Effector memory CD4-positive, alpha-beta T cell (primary cell): Measurements from ENCODE around the gene SFXN2.
"Not testable (repeated sequence)": the region's sequence is repeated elsewhere in the genome, so short reads cannot be mapped to it uniquely, and the experiment has no call there.

Experiments used
- DNase-seq, 3 donors: peaks; one replicate each; pipeline ENCODE4 v3.0.0-alpha.2; 2020
- H3K27ac ChIP-seq: 2 replicates; pipeline ENCODE4 v1.7.0; 2013; ENCODE audit warnings: mild to moderate bottlenecking, low read length, moderate library complexity; ENCODE audit not compliant: insufficient read depth, poor library complexity, severe bottlenecking
- H3K27me3 ChIP-seq: replicated peaks from 2 replicates; pipeline ENCODE4 v1.7.0; 2013; ENCODE audit warnings: mild to moderate bottlenecking, low read length; ENCODE audit not compliant: insufficient read depth, control insufficient read depth, poor library complexity, severe bottlenecking
- H3K36me3 ChIP-seq: 2 replicates; pipeline ENCODE4 v1.7.0; 2013; ENCODE audit warnings: mild to moderate bottlenecking, low read length, moderate library complexity; ENCODE audit not compliant: control insufficient read depth, insufficient read depth
- H3K4me1 ChIP-seq: 2 replicates; pipeline ENCODE4 v1.7.0; 2013; ENCODE audit warnings: low read length, mild to moderate bottlenecking; ENCODE audit not compliant: control insufficient read depth, insufficient read depth, poor library complexity, severe bottlenecking
- H3K4me3 ChIP-seq: 2 replicates; pipeline ENCODE4 v1.7.0; 2013; ENCODE audit warnings: low read length, low read depth, mild to moderate bottlenecking; ENCODE audit not compliant: insufficient read depth, poor library complexity, severe bottlenecking
- H3K9me3 ChIP-seq: 2 replicates; pipeline ENCODE4 v1.7.0; 2013; ENCODE audit warnings: mild to moderate bottlenecking, low read length, moderate library complexity; ENCODE audit not compliant: control insufficient read depth

The SFXN2 gene

DNA sequence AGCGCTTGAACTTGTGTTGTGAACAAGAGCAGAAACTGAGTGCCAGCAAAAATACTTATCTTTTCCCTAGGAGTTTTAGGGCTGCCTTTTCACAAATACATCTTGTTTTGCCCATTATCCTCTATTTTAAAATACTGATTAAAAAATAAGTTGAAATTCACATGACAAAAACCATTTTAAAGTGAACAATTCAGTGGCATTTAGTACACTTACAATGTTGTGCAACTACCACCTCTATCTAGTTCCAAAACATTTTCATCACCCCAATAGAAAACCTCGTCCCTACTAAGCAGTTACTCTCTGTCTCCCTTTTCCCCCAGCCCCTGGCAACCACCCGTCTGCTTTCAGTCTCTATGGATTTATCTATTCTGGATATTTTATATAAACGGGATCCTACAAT is 30.7 kb downstream of the SFXN2 start:
- H3K27ac ChIP-seq = no peak overlapping the region
- no peaks in the 10 kb centered on the region for H3K27me3 ChIP-seq
- H3K9me3 ChIP-seq = no peaks in the 10 kb centered on the region
- no peak overlapping the region for H3K4me3 ChIP-seq
- no peak for DNase-seq
- H3K4me1 ChIP-seq = peaks cover 14% of the 10 kb centered on the region
- H3K36me3 ChIP-seq = no peaks in the 10 kb centered on the region

DNA sequence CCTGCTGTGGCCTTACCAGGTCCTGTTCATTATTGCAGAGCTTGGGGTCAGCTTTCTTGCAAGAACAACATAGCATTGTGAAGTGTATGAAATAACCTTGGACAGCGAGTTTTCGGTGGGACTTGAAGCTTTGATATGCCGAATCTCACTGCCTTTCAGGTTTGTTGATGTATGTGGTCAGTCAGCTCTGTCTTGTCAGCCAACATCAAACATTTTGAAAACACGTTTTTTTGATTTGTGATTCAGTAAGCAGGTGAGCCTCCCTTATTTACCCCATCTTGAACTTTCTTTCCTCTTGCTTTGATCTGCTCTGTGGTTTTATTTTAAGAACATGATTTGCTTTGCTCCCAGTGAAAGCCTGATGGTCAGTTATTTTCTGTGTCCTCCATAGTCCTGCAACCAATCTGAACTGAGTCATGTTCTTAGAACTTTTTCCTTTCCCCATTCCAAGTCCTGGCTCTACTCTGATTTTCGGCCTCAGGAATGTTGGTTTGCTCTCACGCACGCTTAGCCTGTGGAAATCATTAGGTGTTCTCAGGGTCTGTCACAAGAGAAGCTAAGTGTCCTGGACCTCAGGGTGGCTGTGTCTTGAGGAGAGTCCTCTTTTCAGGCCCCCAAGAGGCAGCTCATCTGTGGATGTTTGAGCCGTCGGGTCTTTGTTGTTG is 38.0 kb downstream of the SFXN2 start:
- Histone ChIP-seq H3K27me3 (no peaks in the 10 kb centered on the region), H3K9me3 (no peaks in the 10 kb centered on the region), H3K4me1 (peaks cover 14% of the 10 kb centered on the region), H3K36me3 (no peaks in the 10 kb centered on the region), H3K4me3 (no peak overlapping the region), H3K27ac (no peak overlapping the region)
- DNase-seq = no peak

DNA sequence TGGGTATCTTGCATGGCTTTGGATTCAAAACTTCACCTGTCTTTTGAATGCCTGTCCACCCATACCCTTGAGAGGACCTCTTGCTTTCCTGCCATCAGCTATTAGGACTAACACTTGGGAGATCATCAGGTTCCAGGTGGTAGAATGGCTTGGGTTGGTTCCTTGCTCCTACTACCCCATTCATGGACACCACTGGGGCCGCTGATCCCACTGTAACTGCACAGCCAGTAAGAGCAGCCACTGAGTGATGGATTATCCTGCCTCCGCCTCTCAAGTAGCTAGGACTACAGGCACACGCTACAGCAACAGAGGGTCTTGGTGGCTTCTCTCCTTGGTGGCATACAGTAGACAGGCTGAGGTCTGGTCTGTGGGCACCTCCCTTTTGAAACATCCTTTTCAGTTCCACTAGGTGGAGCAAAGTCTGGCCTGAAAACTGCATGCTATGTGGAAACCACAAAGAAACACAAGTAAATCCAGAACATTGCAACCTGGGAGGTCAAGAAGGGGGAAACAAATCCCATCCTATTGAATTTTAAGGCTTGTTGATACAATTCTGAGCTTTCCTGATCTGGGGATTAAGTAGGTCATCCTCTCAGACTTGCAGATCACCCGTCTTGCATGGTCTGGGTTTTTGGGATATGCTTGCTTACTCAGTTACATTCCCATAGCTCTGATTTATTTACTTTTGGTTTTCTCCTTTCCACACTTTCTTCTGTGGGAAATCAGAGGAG is 38.7 kb downstream of the SFXN2 start:
- Histone ChIP-seq H3K27ac (no peak overlapping the region), H3K9me3 (no peaks in the 10 kb centered on the region), H3K4me3 (no peak overlapping the region), H3K36me3 (no peaks in the 10 kb centered on the region), H3K4me1 (peaks cover 14% of the 10 kb centered on the region), H3K27me3 (no peaks in the 10 kb centered on the region)
- no peak for DNase-seq

DNA sequence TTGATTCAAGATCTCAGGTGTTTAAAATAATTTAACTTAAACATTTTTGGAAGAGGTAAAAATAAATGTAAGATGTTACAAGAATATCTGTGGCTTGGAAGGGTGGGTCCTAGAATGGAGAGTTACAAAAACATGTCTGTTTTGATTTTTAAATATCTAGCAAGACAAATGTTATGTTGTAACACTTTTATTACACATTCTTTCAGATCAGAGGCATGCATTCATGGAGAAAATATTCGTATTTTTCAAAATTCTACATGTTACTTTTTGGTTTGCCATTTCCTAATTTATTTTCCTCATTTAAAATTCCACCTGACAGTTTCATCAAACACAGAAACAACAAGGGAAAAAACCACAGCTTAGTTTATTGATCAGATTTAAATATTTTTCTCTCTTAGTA is 39.3 kb downstream of the SFXN2 start:
- Histone ChIP-seq H3K27ac (no peak overlapping the region), H3K27me3 (no peaks in the 10 kb centered on the region), H3K9me3 (no peaks in the 10 kb centered on the region), H3K36me3 (no peaks in the 10 kb centered on the region), H3K4me3 (no peak overlapping the region), H3K4me1 (peaks cover 14% of the 10 kb centered on the region)
- no peak for DNase-seq

DNA sequence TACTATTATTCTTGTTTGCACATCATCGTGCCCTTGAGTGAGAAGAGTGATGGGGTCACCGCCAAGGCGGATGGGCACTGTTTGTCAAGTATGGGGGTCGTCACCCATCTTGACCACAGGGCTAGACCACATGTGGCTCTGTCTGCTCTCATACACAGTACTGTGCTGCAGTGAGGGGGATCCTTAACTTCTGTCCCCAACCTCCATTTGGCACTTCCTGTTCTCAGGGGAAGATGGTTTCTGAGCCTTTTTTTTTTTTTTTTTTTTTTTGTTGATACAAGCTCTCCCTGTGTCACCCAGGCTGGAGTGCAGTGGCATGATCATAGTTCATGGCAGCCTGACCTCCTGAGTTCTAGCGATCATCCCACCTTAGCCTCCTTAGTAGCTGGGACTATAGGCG is 42.9 kb downstream of the SFXN2 start:
- Histone ChIP-seq H3K27me3 (no peaks in the 10 kb centered on the region), H3K36me3 (no peaks in the 10 kb centered on the region), H3K4me1 (peaks cover 9% of the 10 kb centered on the region), H3K27ac (no peak overlapping the region), H3K9me3 (no peaks in the 10 kb centered on the region), H3K4me3 (no peak overlapping the region)
- DNase-seq = no peak

DNA sequence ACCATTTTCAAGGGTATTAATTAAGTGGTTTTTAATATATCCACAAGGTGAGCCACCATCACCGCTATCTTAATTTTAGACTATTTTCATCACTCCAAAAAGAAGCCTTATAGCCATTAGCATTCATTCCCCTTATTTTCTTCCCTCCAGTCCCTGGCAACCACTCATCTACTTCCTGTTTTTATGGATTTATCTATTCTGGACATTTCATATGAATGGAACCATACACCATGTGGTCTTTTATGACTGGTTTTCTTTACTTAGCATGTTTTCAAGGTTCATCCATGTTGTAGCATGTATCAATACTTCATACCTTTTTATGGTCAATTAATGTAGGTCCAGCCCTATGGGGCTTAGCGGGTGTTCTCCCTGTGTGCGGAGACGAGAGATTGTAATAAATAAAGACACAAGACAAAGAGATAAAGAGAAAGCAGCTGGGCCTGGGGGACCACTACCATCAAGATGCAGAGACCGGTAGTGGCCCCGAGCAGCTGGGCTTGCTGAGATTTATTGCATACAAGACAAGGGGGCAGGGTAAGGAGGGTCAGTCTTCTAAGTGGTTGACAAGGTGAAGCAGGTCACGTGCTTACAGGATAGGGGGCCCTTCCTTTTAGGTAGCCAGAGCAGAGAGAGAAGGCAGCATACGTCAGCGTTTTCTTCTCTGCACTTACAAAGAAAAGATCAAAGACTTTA is 44.0 kb downstream of the SFXN2 start:
- H3K27ac ChIP-seq = no peak overlapping the region
- peaks cover 8% of the 10 kb centered on the region for H3K36me3 ChIP-seq
- H3K4me1 ChIP-seq = no peaks in the 10 kb centered on the region
- no peak overlapping the region for H3K4me3 ChIP-seq
- no peak for DNase-seq
- no peaks in the 10 kb centered on the region for H3K27me3 ChIP-seq
- no peaks in the 10 kb centered on the region for H3K9me3 ChIP-seq

DNA sequence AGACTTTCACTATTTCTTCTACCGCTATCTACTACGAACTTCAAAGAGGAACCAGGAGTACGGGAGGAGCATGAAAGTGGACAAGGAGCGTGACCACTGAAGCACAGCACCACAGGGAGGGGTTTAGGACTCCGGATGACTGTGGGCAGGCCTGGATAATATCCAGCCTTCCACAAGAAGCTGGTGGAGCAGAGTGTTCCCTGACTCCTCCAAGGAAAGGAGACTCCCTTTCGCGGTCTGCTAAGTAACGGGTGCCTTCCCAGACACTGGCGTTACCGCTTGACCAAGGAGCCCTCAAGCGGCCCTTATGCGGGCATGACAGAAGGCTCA is 44.5 kb downstream of the SFXN2 start:
- not testable (repeated sequence) for H3K9me3 ChIP-seq, H3K27ac ChIP-seq, DNase-seq, H3K4me1 ChIP-seq, H3K27me3 ChIP-seq, H3K4me3 ChIP-seq
- peaks cover 11% of the 10 kb centered on the region for H3K36me3 ChIP-seq

DNA sequence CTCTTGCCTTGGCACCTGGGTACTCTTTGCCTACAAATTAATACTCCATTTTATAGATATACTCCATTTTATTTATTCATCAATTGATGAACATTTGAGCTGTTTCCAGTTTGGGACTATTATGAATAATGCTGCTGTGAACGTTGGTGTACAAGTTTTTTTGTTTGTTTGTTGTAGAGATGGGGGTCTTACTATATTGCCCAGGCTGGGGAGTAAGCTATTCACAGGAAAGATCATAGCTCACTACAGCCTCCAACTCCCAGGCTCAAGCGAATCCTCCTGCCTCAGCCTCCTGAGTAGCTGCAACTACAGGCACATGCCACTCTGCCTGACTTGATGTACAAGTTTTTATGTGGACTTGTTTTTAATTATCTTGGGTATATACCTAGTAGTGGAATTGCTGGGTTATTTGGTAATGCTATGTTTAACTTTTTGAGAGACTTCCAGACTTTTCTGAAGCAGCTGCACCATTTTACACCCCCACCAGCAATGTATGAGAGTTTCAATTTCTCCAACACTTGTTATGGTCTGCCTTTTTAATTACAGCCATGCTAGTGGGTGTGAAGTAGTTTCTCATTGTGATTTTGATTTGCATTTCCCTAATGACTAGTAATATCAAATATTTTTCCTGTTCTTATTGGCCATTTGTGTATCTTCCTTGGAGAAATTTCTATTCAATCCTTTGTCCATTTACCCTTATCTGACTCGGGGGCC is 45.2 kb downstream of the SFXN2 start:
- peaks cover 11% of the 10 kb centered on the region for H3K36me3 ChIP-seq
- H3K27ac ChIP-seq = no peak overlapping the region
- H3K27me3 ChIP-seq = no peaks in the 10 kb centered on the region
- H3K4me3 ChIP-seq = no peak overlapping the region
- no peaks in the 10 kb centered on the region for H3K9me3 ChIP-seq
- DNase-seq = no peak
- H3K4me1 ChIP-seq = no peaks in the 10 kb centered on the region

DNA sequence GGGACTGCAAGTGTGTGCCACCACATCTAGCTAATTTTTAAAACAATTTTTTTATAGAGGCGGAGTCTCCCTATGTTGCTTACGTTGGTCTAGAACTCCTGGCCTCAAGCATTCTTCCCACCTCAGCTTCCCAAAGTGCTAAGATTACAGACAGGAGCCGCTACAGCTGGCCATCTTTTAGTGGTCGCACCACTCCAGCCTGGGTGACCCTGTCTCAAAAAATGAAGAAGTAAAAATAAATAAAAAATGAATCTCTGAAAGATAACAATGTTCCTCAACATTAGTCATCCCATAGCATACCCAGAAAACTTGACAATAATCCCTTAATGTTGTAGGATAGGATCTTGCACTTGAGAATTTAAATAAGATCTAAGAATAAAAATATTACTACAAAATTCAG is 47.5 kb downstream of the SFXN2 start:
- Histone ChIP-seq H3K4me3 (no peak overlapping the region), H3K36me3 (peaks cover 11% of the 10 kb centered on the region), H3K9me3 (no peaks in the 10 kb centered on the region), H3K27ac (no peak overlapping the region), H3K27me3 (no peaks in the 10 kb centered on the region), H3K4me1 (peaks cover under 1% of the 10 kb centered on the region)
- DNase-seq = no peak
